ENCODE results near the gene CTDSPL2.

- peak; percentile 93 for TF ChIP-seq POLR2A (IDR thresholded peaks at IDR 0.05; ENCODE audit: extremely low read depth, insufficient read length)
- TF ChIP-seq, protein P1, sequence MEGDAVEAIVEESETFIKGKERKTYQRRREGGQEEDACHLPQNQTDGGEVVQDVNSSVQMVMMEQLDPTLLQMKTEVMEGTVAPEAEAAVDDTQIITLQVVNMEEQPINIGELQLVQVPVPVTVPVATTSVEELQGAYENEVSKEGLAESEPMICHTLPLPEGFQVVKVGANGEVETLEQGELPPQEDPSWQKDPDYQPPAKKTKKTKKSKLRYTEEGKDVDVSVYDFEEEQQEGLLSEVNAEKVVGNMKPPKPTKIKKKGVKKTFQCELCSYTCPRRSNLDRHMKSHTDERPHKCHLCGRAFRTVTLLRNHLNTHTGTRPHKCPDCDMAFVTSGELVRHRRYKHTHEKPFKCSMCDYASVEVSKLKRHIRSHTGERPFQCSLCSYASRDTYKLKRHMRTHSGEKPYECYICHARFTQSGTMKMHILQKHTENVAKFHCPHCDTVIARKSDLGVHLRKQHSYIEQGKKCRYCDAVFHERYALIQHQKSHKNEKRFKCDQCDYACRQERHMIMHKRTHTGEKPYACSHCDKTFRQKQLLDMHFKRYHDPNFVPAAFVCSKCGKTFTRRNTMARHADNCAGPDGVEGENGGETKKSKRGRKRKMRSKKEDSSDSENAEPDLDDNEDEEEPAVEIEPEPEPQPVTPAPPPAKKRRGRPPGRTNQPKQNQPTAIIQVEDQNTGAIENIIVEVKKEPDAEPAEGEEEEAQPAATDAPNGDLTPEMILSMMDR (IDR thresholded peaks at IDR 0.05; ENCODE audit: low read depth, low read length): peak; percentile 6
These were observed at the start of gene CTDSPL2 for GRCh38 chr15:44426975-44427755.

Data from NB4 (cell line).